BLaER1 treated with 17β-estradiol and CSF1 and Interleukin-3, amounts not matched to agents 10 nM and 100 nM (cell line): ENCODE measurements around the gene HERC6.

Experiments
- H3K27ac ChIP-seq, 11 experiments: shearing (Covaris generic); formaldehyde crosslinking; 2 replicates each; pipeline ENCODE4 v1.8.1; 2022
- H3K27me3 ChIP-seq, 11 experiments: shearing (Covaris generic); formaldehyde crosslinking; 2 replicates each; pipeline ENCODE4 v1.8.1; 2022
- H3K36me3 ChIP-seq, 11 experiments: shearing (Covaris generic); formaldehyde crosslinking; 2 replicates each; pipeline ENCODE4 v1.8.1; 2022
- H3K4me1 ChIP-seq, 10 experiments: shearing (Covaris generic); formaldehyde crosslinking; 2 replicates each; pipeline ENCODE4 v1.8.1; 2022
- H3K4me2 ChIP-seq, 11 experiments: shearing (Covaris generic); formaldehyde crosslinking; 2 replicates each; pipeline ENCODE4 v1.8.1; 2022
- H3K4me3 ChIP-seq, 10 experiments: shearing (Covaris generic); formaldehyde crosslinking; 2 replicates each; pipeline ENCODE4 v1.8.1; 2022
- H3K9ac ChIP-seq, 11 experiments: shearing (Covaris generic); formaldehyde crosslinking; 2 replicates each; pipeline ENCODE4 v1.8.1; 2022
- H3K9me3 ChIP-seq, 11 experiments: shearing (Covaris generic); formaldehyde crosslinking; replicated peaks in 1 of 11; 2 replicates each; pipeline ENCODE4 v1.8.1; 2022
- H4K20me1 ChIP-seq, 11 experiments: shearing (Covaris generic); formaldehyde crosslinking; 2 replicates each; pipeline ENCODE4 v1.8.1; 2022
- Cebpa-rat ChIP-seq, 11 experiments: shearing (Covaris generic); IDR thresholded peaks; 2 replicates each; pipeline ENCODE4 v1.8.1; 2022

The HERC6 gene

GRCh38 chr4:88467392-88467791 lies 88.7 kb downstream of the HERC6 start:
- no peak for TF ChIP-seq Cebpa-rat (IDR thresholded peaks at IDR 0.05)
- H3K4me2 ChIP-seq = no peak overlapping the region
- H3K9ac ChIP-seq = no peak overlapping the region
- no peak overlapping the region for H3K27ac ChIP-seq
- H3K9me3 ChIP-seq = no peaks in the 10 kb centered on the region
- H3K4me1 ChIP-seq = no peaks in the 10 kb centered on the region
- peaks cover 8 to 55% (median 28%) of the 10 kb centered on the region in 11 experiments; a peak in 19 of 22 replicates for H3K36me3 ChIP-seq
- no peaks in the 10 kb centered on the region for H3K27me3 ChIP-seq
- no peak overlapping the region for H3K4me3 ChIP-seq
- H4K20me1 ChIP-seq = no peaks in the 10 kb centered on the region

- Histone ChIP-seq H4K20me1 (no peaks in the 10 kb centered on the region; a peak in 1 of 22 replicates), H3K4me2 (no peak overlapping the region), H3K9me3 (0 out of 22 replicates have a peak, but pooled peaks cover 0 to 9% (median 0%) of the 10 kb centered on the region in 11 experiments), H3K27me3 (no peaks in the 10 kb centered on the region), H3K9ac (no peak overlapping the region), H3K4me1 (0 out of 20 replicates have a peak, but pooled peaks cover 0 to 6% (median 0%) of the 10 kb centered on the region in 10 experiments), H3K27ac (no peak overlapping the region), H3K4me3 (no peak overlapping the region), H3K36me3 (peaks cover 0 to 26% (median 9%) of the 10 kb centered on the region in 11 experiments; a peak in 8 of 22 replicates)
- TF ChIP-seq Cebpa-rat (IDR thresholded peaks at IDR 0.05) = no peak
These were observed 98.7 kb downstream of the HERC6 start for GRCh38 chr4:88477229-88477860.

GRCh38 chr4:88478247-88478646 lies 99.6 kb downstream of the HERC6 start:
- Histone ChIP-seq H3K27me3 (no peaks in the 10 kb centered on the region), H3K4me3 (no peak overlapping the region), H3K9ac (no peak overlapping the region), H3K9me3 (0 out of 22 replicates have a peak, but pooled peaks cover 0 to 9% (median 0%) of the 10 kb centered on the region in 11 experiments), H3K4me1 (0 out of 20 replicates have a peak, but pooled peaks cover 0 to under 1% (median 0%) of the 10 kb centered on the region in 10 experiments), H3K4me2 (no peak overlapping the region), H3K36me3 (peaks cover 0 to 26% (median 9%) of the 10 kb centered on the region in 11 experiments; a peak in 8 of 22 replicates), H3K27ac (no peak overlapping the region), H4K20me1 (no peaks in the 10 kb centered on the region; a peak in 1 of 22 replicates)
- no peak for TF ChIP-seq Cebpa-rat (IDR thresholded peaks at IDR 0.05)

GRCh38 chr4:88481537-88481936 lies 102.9 kb downstream of the HERC6 start:
- peaks cover 0 to 14% (median 6%) of the 10 kb centered on the region in 11 experiments; a peak in 8 of 22 replicates for H3K36me3 ChIP-seq
- H3K4me1 ChIP-seq = no peaks in the 10 kb centered on the region
- H3K9ac ChIP-seq = no peak overlapping the region
- no peaks in the 10 kb centered on the region for H3K27me3 ChIP-seq
- H3K27ac ChIP-seq = no peak overlapping the region
- H4K20me1 ChIP-seq = no peaks in the 10 kb centered on the region; a peak in 1 of 22 replicates
- TF ChIP-seq Cebpa-rat (IDR thresholded peaks at IDR 0.05) = no peak
- no peak overlapping the region for H3K4me2 ChIP-seq
- H3K9me3 ChIP-seq = 0 out of 22 replicates have a peak, but pooled peaks cover 0 to 8% (median 0%) of the 10 kb centered on the region in 11 experiments
- no peak overlapping the region for H3K4me3 ChIP-seq

GRCh38 chr4:88489100-88489761 lies 110.6 kb downstream of the HERC6 start:
- H3K27ac ChIP-seq = no peak overlapping the region
- no peaks in the 10 kb centered on the region for H3K27me3 ChIP-seq
- no peak overlapping the region for H3K4me3 ChIP-seq
- H4K20me1 ChIP-seq = no peaks in the 10 kb centered on the region
- no peak for TF ChIP-seq Cebpa-rat (IDR thresholded peaks at IDR 0.05)
- no peak overlapping the region for H3K9ac ChIP-seq
- H3K36me3 ChIP-seq = peaks cover 0 to 18% (median 6%) of the 10 kb centered on the region in 11 experiments; a peak in 5 of 22 replicates
- no peak overlapping the region for H3K4me2 ChIP-seq
- no peaks in the 10 kb centered on the region for H3K4me1 ChIP-seq
- H3K9me3 ChIP-seq = no peaks in the 10 kb centered on the region
